ENCODE measurements around the gene MKNK1.
A peak's percentile ranks its signal among the peaks of the same experiment; 100 is the strongest.

Gene MKNK1

GRCh38 chr1:46617833-46618232, 13.8 kb upstream of the MKNK1 start:
- Histone ChIP-seq H3K4me3 (ENCODE audit: low read depth, low read length) (no peak overlapping the region), H3K9me3 (ENCODE audit: severe bottlenecking) (no peaks in the 10 kb centered on the region), H3K27ac (no peak overlapping the region), H3K36me3 (no peaks in the 10 kb centered on the region), H3K27me3 (ENCODE audit: insufficient read depth, low read depth, severe bottlenecking) (no peaks in the 10 kb centered on the region)
- TF ChIP-seq CTCF (IDR thresholded peaks at IDR 0.05; ENCODE audit: low read depth, low read length) = no peak
- DNase-seq = no peak

GRCh38 chr1:46617108-46617800, 13.2 kb upstream of the MKNK1 start:
- no peaks in the 10 kb centered on the region for H3K27me3 ChIP-seq (ENCODE audit: insufficient read depth, low read depth, severe bottlenecking)
- H3K9me3 ChIP-seq (ENCODE audit: severe bottlenecking) = no peaks in the 10 kb centered on the region
- DNase-seq = no peak
- peak overlapping the region; percentile 63 for H3K4me3 ChIP-seq (ENCODE audit: low read depth, low read length)
- no peak for TF ChIP-seq CTCF (IDR thresholded peaks at IDR 0.05; ENCODE audit: low read depth, low read length)
- H3K27ac ChIP-seq = peak overlapping the region; percentile 54
- no peaks in the 10 kb centered on the region for H3K36me3 ChIP-seq

GRCh38 chr1:46616277-46617107, 12.4 kb upstream of the MKNK1 start, which contains the start of gene MOB3C:
Gene MOB3C (minus strand): TSS chr1:46616811. CDS start chr1:46613321, 3,490 bp downstream.
- DNase-seq = peak; percentile 81
- no peaks in the 10 kb centered on the region for H3K9me3 ChIP-seq (ENCODE audit: severe bottlenecking)
- H3K36me3 ChIP-seq = no peaks in the 10 kb centered on the region
- no peaks in the 10 kb centered on the region for H3K27me3 ChIP-seq (ENCODE audit: insufficient read depth, low read depth, severe bottlenecking)
- no peak for TF ChIP-seq CTCF (IDR thresholded peaks at IDR 0.05; ENCODE audit: low read depth, low read length)
- peak within 1 kb of the TSS; percentile 63 for H3K4me3 ChIP-seq (ENCODE audit: low read depth, low read length)
- H3K27ac ChIP-seq = peak within 1 kb of the TSS; percentile 54

- Histone ChIP-seq H3K4me3 (ENCODE audit: low read depth, low read length) (peak overlapping the region; percentile 63), H3K27me3 (ENCODE audit: insufficient read depth, low read depth, severe bottlenecking) (no peaks in the 10 kb centered on the region), H3K36me3 (no peaks in the 10 kb centered on the region), H3K9me3 (ENCODE audit: severe bottlenecking) (no peaks in the 10 kb centered on the region), H3K27ac (no peak overlapping the region)
- TF ChIP-seq CTCF (IDR thresholded peaks at IDR 0.05; ENCODE audit: low read depth, low read length) = no peak
- DNase-seq = no peak
These were observed 11.7 kb upstream of the MKNK1 start for GRCh38 chr1:46615735-46616134.

- no peaks in the 10 kb centered on the region for H3K36me3 ChIP-seq
- no peak for TF ChIP-seq CTCF (IDR thresholded peaks at IDR 0.05; ENCODE audit: low read depth, low read length)
- H3K27ac ChIP-seq = no peak overlapping the region
- no peak for DNase-seq
- H3K9me3 ChIP-seq (ENCODE audit: severe bottlenecking) = no peaks in the 10 kb centered on the region
- H3K27me3 ChIP-seq (ENCODE audit: insufficient read depth, low read depth, severe bottlenecking) = no peaks in the 10 kb centered on the region
- no peak overlapping the region for H3K4me3 ChIP-seq (ENCODE audit: low read depth, low read length)
These were observed 11.0 kb upstream of the MKNK1 start for GRCh38 chr1:46615088-46615487.

All from WERI-Rb-1 (cell line).